ENCODE data around the gene COL12A1. TPM values are rescaled to one million over a fixed set of nuclear protein-coding genes. Genes with fewer than 3 reads are reported as not detected.

The COL12A1 gene
- total RNA-seq, 1 experiment from 2014 or later: 0.96 TPM

GRCh38 chr6:75220357-75220756, 14.5 kb upstream of the COL12A1 start:
- H3T11ph ChIP-seq (ENCODE audit: low read length): no peak overlapping the region
- Mint-ChIP-seq H3K4me1 (peaks cover 13 to 17% of the 10 kb centered on the region in 2 experiments), H3K4me3 (no peak overlapping the region), H3K9me3 (no peaks in the 10 kb centered on the region), H3K27me3 (ENCODE audit: low read depth) (no peaks in the 10 kb centered on the region), H3K27ac (no peak overlapping the region), H3K36me3 (ENCODE audit: insufficient read depth in 1 of 3, low read depth in 3 of 3) (no peaks in the 10 kb centered on the region)
- no peak overlapping the region for H4K5ac ChIP-seq (ENCODE audit: insufficient read length, low read depth, low read length)
- H3K27ac ChIP-seq (ENCODE audit: insufficient read length, low read depth, low read length): no peak overlapping the region
- H2BK12ac ChIP-seq (ENCODE audit: insufficient read length, low read depth, low read length): no peak overlapping the region
- no peak overlapping the region for H3K14ac ChIP-seq (ENCODE audit: insufficient read depth, low read length)
- H4K8ac ChIP-seq (replicated peaks; ENCODE audit: insufficient read length, low read depth, low read length): no peak overlapping the region
- H3K27me3 ChIP-seq (ENCODE audit: insufficient read depth, low read length): no peaks in the 10 kb centered on the region
- TF ChIP-seq CTCF (conservative IDR thresholded peaks at IDR 0.05): no peak
- no peaks in the 10 kb centered on the region for H4K20me1 ChIP-seq (ENCODE audit: control insufficient read depth, insufficient read depth, insufficient read length)
- no peaks in the 10 kb centered on the region; the same call in 1 of the 2 replicates for H3K4me1 ChIP-seq (ENCODE audit: insufficient read depth, low read length)
- no peaks in the 10 kb centered on the region for H3K9me3 ChIP-seq (ENCODE audit: control insufficient read depth, low read depth, low read length)
- no CpG with 5 or more reads among the region's 1 CpG for WGBS (ENCODE audit: extremely low coverage, insufficient read length, low lambda C conversion rate)
- H3K18ac ChIP-seq (ENCODE audit: insufficient read length, low read depth, low read length): no peak overlapping the region
- no peak overlapping the region for H4K91ac ChIP-seq (ENCODE audit: insufficient read length, low read depth, low read length)
- no peak overlapping the region for H2BK15ac ChIP-seq (ENCODE audit: low read depth, low read length)
- H3K4ac ChIP-seq (ENCODE audit: low read depth, low read length): no peak overlapping the region
- H2AFZ ChIP-seq (ENCODE audit: low read length): no peak overlapping the region
- H2BK20ac ChIP-seq (ENCODE audit: low read depth, low read length, poor library complexity, severe bottlenecking): no peak overlapping the region
- no peak overlapping the region for H3K56ac ChIP-seq (ENCODE audit: insufficient read length, low read depth, low read length)
- no peaks in the 10 kb centered on the region for H3K79me2 ChIP-seq (ENCODE audit: insufficient read depth, low read length)
- no peaks in the 10 kb centered on the region for H3K79me1 ChIP-seq (ENCODE audit: insufficient read depth, low read depth, low read length, poor library complexity, severe bottlenecking)
- no peak overlapping the region for H2BK120ac ChIP-seq (ENCODE audit: low read depth, low read length, poor library complexity, severe bottlenecking)
- H3K23me2 ChIP-seq (ENCODE audit: insufficient read length, low read depth, low read length, poor library complexity, severe bottlenecking): no peaks in the 10 kb centered on the region
- no peak overlapping the region for H3K9ac ChIP-seq (ENCODE audit: extremely low read depth, insufficient read length, low read length)
- H3K4me2 ChIP-seq (ENCODE audit: insufficient read depth, insufficient read length, low read length): no peak overlapping the region
- no peak for DNase-seq
- H2AK5ac ChIP-seq (ENCODE audit: insufficient read length, low read length): no peak overlapping the region
- H2BK5ac ChIP-seq (ENCODE audit: insufficient read length, low read length): no peak overlapping the region
- H3K23ac ChIP-seq (ENCODE audit: insufficient read length, low read depth, low read length): no peak overlapping the region

Measured in H9 (cell line).